ENCODE measurements around the gene SMAD6.
A peak's percentile ranks its signal among the peaks of the same experiment; 100 is the strongest.

Gene SMAD6

GRCh38 chr15:66761726-66762595, 59.9 kb downstream of the SMAD6 start:
- no peak for DNase-seq

GRCh38 chr15:66763186-66764071, 61.4 kb downstream of the SMAD6 start:
- no peak for DNase-seq

DNA sequence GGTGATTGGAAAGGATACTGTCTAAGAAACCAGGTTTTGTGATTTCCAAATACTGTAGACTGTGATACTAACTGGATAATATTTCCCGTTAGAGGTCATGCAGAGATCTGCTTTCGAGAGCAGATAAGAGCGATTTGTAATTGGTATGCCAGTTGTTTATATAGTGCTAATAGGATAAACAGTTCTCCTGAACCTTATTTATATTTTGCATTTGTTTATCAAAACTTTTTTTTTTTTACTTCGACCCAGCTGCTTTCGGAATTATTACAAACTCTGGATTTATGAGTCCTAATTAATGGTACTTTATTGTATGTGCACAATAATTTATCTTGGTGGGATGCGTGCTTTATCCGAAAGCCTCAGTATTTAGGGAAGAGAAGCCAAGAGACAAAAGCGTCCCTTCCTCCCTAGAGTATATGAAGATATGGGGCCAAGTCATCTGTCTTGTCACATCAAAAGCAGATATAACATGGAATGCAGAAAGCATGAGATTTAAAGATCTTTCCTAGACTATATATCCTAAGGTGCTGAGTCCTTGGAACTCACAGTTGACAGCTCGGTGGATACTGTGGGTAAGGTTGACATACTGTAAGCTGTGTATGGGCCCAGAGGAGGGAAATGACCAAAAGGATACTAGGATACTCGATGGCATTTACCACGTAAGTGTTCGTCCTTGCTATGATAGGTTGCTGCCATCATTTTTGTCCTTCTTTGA, 62.2 kb downstream of the SMAD6 start:
- DNase-seq = no peak

DNA sequence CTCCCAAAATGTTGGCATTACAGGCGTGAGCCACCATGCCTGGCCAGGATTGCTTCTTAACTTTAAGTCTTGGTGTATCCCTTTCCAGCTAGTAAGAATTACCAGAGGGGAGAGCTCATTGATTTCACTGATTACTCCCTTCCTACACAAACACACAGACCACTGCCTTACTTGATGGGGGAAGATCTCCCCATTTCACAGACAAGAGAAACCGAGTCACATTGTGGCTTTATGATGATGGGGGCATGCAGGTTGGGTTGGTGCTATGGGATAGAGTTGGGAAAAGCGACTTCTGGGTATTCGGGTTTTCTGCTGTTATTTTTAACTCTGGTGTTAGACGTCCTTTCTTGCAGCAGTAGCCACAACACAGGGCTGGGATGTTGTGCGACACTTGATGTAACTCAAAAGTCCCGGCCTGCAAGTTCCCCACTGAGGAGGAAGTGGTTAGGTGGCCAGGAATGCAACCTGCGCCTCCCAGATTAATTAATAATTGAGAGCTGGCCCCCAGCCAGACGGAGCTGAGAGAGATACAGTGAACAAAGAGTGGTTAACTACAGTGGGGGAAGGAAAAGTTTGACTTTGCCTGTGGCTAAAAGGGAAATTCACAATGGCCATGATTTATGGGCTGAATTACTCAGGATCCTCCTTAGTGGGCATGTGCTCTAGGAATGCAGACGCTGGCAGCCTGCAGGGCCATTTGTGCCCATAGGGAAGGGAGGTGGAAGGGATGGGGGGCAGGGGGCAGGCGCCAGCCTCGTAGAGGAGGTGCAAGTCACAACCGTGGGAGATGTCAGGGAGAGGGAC, 63.6 kb downstream of the SMAD6 start:
- peak; percentile 12 for DNase-seq

- no peak for DNase-seq
Measured at GRCh38 chr15:66766282-66767230, 64.5 kb downstream of the SMAD6 start.

DNA sequence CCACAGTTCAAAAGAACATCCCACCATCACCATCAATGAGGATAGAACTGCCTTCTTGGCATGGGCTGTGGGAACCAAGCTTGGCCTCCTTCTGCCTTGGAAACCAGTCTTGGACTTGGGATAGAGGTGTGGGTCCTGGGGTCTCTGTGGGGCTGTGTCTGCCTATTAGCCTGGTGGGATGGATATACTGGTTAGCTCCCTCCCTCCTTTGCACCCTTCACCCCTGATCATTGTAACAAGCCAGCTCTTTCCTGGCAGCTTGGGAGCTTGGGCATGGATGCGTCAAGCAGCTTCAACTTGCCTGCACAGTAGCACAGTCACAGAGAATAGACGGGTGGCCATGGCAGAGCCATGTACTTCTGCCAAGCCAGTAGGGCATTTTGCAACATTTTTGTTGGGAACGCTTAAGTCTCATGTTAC, 65.2 kb downstream of the SMAD6 start:
- DNase-seq = no peak

DNA sequence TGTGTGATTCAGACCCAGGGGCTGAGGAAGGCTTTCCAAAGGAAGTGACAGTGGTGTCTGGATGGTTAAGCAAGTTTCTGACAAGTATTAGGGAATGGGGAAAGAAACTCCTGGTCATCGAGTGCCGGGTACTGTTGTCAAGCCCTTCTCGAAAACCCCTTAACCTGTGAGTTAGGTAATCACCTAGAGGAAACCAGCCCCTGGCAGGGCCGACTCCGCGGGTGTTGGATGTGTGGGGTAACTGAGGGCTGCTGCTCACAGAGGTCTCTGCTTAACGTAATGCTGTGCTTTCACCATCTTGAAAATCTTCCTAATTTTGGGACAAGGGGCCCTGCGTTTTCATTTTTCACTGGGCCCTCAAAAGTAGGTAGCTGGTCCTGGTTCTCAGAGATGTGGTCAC, 67.0 kb downstream of the SMAD6 start:
- no peak for DNase-seq

- DNase-seq = no peak
Measured at GRCh38 chr15:66770518-66771350, 68.7 kb downstream of the SMAD6 start.

DNA sequence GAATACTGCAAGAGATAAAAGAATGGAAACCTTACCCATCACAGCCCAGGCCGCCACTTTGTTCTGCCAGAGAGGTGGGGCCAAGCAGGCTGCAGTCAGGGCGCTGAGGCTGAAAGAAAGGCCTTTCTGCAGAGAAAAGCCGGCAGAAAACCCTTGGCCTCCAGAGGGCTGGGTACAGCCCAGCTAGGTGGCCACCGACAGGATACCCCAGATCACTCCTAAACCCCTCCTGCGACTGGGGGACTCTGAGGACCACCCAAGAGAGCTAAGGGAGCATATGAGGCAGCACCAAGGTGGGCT, 69.3 kb downstream of the SMAD6 start:
- DNase-seq = no peak

DNA sequence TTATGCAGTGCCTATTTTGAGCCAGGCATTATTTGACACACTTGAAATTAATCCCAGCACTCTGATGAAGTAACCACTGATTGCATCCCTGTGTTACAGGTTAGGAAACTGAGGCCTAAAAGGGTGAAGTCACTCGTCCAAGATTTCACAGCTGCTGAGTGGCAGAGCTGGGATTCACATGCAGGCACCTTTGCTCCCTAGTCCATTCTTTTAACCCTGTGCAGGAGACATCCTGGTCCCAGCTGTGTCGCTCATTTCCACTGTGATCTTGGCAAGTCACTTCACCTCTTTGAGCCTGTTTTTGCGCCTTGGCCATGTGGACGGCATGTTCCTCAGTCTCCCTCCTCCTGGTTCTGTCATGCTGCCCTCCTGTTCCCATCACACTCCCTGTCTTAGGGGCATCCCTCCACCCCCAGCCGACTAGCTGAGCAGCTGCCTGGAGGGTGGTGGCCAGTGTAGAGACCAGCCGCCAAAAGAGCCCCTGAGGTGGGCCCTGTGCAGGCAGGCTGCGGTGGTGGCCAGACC, 70.6 kb downstream of the SMAD6 start:
- DNase-seq = no peak

DNA sequence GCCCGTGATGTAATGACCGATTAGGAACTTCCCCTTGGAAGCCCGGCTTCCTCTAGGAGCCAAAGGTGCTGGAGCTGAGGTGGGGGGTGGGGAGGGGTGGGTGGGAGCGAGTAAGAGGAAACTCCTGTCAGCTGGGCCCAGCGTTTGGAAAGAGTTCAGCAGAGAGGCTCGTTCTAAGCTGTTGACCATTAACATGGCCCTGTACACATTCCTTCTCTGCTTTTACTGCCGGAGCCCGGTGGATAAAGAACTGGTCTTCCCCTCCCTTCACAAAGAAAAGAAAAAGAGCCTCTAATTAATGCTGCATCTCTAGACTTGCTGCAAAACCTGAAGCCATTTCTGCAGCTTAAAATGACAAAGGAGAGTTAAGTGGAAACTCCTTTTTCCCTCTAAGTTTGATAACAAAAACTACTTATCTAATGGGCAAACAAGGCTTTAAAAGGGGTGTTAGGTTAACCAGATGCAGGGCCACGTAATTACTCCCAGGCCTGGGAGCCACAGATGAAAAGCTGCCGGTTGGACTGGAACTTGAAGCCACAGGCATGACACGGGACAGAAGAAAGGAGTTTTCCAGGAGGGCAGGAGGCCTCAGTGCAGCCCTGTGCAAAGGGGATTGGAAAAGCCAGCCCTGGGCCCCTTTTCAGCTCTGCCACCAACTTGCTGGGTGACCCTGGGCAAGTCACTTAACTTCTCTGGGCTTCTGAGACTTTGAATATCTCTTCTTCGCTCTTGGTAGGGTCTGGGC, 71.3 kb downstream of the SMAD6 start:
- DNase-seq = no peak

DNA sequence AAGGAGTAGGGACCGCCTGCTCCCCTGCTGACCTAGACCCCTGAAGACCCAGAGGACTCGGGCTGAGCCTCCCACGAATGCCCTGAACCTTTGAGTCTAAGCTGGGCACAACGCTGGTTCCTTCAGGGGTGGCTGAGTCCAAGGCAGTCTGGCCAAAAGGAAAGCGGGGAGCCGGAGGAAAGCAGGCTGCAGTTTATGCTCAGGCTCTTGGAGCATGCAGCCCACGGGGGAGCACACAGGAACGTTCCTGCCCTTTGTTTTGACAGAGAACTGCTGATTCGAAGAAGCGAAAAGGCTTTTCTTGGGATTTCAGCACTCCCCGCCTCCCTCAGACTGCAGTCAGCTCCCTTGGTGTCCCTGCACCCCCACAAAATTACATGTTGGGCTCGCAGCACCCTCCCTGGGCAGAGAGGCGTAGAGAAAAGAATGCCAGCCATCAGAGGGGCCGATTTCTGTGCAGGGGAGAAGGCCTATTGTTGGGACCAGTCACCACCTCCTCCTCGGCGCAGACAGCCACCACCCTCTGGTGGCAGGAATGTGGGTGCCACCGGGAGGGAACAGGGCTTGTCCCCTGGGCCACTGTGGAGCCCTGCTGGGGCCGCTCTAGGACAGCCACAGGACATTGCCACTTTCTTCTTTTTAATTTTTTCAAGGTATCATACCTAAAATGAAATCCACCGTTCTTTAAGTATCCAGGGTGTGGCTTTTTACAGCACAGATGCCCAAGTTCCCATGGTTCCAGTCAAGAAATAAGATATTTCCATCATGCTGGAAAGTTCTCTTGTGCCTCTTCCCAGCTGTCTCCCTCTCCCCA, 72.2 kb downstream of the SMAD6 start:
- DNase-seq = peak; percentile 80

DNA sequence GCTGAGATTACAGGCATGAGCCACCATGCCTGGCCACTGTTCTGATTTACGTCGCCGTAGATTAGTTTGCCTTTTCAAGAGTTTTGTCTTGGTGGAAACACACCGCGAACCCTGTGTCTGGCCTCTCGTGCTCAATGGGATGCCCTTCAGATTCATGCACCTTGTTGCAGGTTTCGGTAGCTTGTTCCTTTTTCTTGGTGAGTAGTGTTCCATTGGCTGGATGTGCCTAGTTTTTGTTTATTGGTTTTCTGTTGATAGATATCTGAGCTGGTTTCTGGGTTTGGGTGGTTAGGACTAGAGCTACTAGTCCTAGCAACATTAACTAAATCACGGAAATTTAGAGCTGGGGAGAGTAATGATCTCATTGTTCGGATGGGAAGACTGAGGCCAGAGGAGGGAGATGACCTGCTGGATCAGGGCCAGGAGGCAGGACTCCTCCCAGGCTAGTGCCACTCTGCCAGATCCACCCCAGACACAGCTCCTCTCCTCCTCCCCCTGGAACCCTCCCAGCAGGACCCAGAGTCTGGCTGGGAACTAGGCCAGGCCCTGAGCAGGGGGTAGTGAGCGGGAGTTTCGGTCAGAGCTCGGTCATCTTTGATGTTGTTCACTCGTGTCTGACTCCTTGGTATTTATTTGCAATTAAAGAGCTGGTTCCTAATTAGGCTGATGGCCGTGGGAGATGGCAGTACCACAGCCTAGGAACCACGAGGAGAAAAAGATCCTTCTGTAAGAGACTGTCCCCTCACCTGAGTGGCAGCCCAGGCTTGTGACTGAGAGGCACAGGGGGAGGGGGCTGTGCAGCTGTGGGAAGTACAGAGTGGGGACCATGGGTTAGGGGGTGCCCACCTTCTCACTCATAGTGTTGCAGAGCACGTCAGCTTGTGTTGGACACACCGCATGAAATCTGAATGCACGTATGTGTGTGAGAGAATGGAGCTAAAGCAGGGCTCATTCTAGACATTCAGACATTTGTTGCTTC, 73.4 kb downstream of the SMAD6 start:
- DNase-seq = no peak

GRCh38 chr15:66777054-66777453, 75.0 kb downstream of the SMAD6 start:
- no peak for DNase-seq

DNA sequence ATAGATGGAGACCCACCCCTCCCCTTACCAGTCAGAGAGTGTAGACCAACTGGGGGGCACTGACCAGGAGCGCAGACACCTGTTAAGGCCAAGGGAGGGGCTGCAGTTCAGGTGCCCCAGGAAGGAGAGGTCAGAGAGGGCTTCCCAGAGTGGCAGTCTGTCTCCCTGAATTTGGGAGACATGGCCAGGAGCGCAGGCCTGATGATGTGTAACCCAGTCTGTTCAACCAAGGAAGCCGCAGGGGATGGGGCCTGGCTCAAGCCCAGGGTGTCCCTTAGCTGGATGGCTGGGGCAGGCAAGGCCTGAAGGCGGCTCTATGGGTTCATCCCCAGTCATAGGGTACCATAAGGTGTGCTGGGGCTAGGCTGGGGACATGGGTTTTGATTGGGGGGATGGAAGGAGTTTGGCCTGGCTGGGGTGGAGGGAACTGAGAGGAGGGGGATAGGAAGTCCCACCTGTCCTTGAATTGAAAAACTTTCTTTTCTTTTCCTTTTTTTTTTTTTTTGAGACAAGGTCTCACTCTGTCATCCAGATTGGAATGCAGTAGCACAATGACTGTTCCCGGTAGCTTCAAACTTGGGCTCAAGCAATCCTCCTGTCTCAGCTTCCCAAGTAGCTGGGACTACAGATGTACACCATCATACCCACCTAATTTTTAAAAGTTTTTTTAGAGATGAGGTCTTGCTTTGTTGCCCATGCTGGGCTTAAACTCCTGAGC, 75.7 kb downstream of the SMAD6 start:
- DNase-seq = no peak

DNA sequence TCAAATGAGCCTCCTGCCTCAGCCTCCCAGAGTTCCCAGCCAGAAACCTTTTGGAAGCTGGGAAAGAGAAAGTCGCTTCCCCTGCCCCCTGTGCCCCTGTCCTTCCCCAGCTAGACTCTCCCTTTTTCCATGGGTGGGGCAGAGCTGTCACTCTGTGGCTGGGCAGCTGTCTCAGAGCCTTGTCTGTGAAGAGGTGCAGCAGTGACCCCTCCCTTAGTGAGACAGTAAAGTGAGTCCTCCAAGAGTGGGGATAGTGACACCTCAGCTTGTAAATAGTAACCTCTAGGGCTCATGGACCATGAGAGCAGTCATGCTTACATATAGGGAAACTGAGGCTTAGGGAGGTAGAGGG, 76.3 kb downstream of the SMAD6 start:
- no peak for DNase-seq

GRCh38 chr15:66778716-66779115, 76.7 kb downstream of the SMAD6 start:
- no peak for DNase-seq

Measured in DMS53 (cell line).